SU-DHL-6 (cell line): Measurements from ENCODE around the gene PIGL.

ENCODE experiments used
- CTCF ChIP-seq: fragments of 200-600 bp; sonication (generic); IDR thresholded peaks from one replicate; pipeline ENCODE4 v1.5.1; 2017; ENCODE audit warnings: antibody characterized with exemption, mild to moderate bottlenecking, low read length, moderate library complexity; ENCODE audit not compliant: insufficient read depth, poor library complexity, severe bottlenecking
- EZH2phosphoT487 ChIP-seq: fragments of 200-600 bp; sonication (generic), shearing (Covaris generic); conservative IDR thresholded peaks from 2 replicates; pipeline ENCODE4 v1.6.1; 2018; ENCODE audit warnings: mild to moderate bottlenecking, antibody characterized with exemption, low read length, moderate library complexity, mixed read lengths

DNA sequence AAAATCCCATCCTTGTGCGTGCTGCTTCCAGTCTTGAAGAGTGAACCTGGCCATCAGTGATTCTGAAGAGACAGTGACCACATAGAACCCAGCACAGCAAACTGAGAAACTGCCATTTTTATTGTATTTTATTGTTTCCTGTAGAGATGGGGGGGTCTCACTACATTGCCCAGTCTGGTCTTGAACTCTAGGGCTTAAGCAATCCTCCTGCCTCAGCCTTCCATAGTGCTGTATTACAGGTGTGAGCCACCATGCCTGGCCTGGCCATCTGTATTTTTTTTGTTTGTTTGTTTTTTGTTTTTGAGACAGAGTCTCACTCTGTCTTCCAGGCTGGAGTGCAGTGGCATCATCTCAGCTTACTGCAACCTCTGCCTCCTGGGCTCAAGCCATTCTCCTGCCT, 122.4 kb downstream of the PIGL start:
- no peak for TF ChIP-seq CTCF
- no peak for TF ChIP-seq EZH2phosphoT487
